HL-60 (cell line): ENCODE data around the gene OR1D5.

ENCODE experiments used
- DNase-seq, 2 experiments: peaks; one replicate each; pipeline ENCODE4 v3.0.0-alpha.2; 2010 to 2020; ENCODE audit warnings: low read depth in 1 of 2, low spot score in 1 of 2
- H3K27ac ChIP-seq: fragments of 250-450 bp; sonication (Bioruptor Pico); replicated peaks from 2 replicates; pipeline ENCODE4 v1.5.1; 2020; ENCODE audit warnings: mild to moderate bottlenecking, moderate library complexity
- H3K27me3 ChIP-seq: fragments of 250-450 bp; sonication (Bioruptor Pico); 2 replicates; pipeline ENCODE4 v1.5.1; 2021; ENCODE audit warnings: mild to moderate bottlenecking, moderate library complexity; ENCODE audit not compliant: insufficient read depth, poor library complexity, severe bottlenecking
- H3K4me3 ChIP-seq: replicated peaks from 2 replicates; pipeline ENCODE4 v1.5.1; 2011; ENCODE audit warnings: mild to moderate bottlenecking, control low read depth, low read length; ENCODE audit not compliant: insufficient read depth
- CTCF ChIP-seq: IDR thresholded peaks from one replicate; pipeline ENCODE4 v1.5.1; 2011; ENCODE audit warnings: low read length, control low read depth, inconsistent platforms; ENCODE audit not compliant: insufficient read depth
- GABPA ChIP-seq: IDR thresholded peaks from 2 replicates; pipeline ENCODE4 v1.6.1; 2012; ENCODE audit warnings: low read depth
- POLR2AphosphoS5 ChIP-seq: IDR thresholded peaks from 2 replicates; pipeline ENCODE4 v1.6.1; 2012; ENCODE audit warnings: low read depth
- REST ChIP-seq: IDR thresholded peaks from 2 replicates; pipeline ENCODE4 v1.6.1; 2012; ENCODE audit warnings: low read depth; ENCODE audit not compliant: insufficient replicate concordance
- SPI1 ChIP-seq: IDR thresholded peaks from 2 replicates; pipeline ENCODE4 v1.6.1; 2012; ENCODE audit warnings: low read depth, mild to moderate bottlenecking, borderline replicate concordance

The OR1D5 gene

DNA sequence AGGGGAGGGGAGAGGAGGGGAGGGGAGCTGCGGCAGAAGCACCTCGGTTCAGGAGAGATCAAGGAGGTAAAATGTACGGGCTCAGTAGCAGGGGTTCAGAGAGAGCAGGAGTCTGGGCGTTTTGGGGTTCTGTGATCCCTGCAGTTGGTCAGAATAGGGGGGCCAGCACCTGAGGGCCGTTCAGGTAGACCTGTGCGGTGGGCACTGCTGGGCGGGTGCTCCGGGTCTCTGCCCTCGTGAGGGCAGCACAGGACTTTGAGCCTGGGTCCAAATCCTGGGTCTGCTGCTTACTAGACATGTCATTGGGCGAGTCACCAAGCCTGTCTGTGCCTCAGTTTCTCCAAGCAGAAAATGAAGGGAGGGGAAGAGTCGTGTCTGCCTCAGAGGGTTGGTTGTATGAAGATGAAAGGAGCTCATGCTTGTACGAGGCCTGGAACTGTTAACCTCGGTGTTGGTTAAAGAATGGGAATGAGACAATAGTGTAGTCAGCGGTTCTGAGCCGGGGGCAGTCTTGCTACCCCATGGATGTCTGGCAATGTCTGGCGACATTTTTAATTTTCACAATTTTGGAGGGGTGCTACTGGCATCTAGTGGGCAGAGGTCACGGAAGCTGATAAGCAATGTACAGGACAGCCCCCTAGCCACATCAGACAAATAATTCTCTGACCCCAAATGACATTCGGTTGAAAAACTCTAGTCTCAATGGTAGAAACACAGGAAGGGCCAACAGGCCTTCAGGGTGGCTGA, 35.4 kb downstream of the OR1D5 start:
- H3K27ac ChIP-seq = no peak overlapping the region
- no peak for TF ChIP-seq REST
- TF ChIP-seq GABPA = no peak
- no peak for TF ChIP-seq CTCF
- TF ChIP-seq SPI1 = no peak
- no peak for TF ChIP-seq POLR2AphosphoS5
- DNase-seq = no peak
- H3K4me3 ChIP-seq = no peak overlapping the region
- no peaks in the 10 kb centered on the region for H3K27me3 ChIP-seq

DNA sequence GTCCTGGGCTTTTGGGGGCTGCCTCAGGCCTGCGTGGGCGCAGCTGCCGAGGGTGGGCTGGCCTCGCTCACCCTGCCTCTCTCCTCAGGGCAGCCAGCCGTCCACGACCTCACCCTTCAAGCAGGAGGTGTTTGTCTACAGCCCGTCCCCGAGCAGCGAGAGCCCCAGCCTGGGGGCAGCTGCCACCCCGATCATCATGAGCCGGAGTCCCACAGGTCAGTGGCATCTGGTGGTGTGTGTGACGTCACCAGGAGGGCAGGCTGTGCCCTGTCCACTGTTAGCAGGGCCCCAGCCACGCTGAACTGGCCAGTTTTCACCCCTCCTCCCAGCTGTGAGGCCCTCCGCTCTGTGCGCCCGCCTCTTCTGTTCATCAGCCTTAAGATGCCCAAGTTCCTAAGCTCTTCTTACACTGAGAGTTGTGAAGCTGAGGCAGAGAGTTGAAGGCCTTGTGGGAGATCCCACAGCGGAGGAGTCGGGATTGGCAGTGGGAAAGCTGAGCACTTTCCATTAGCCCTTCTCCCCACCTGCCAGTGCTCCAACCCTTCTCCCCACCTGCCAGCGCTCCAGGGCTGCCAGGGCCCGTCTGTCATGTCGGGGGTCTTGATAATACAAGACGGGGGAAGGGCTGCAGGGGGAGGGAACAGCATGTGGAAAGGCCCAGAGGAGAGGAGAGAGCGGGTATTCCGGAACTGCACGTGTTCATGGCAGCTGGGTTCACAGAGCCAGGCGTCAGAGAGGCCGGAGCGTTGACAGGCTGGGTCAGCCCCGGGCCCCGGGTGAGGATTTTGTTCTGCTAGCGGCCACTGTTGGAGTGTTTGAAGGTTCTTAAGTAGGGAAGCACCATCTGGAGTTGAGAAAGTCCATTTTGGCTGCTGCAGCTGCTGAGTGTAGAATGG, 36.3 kb downstream of the OR1D5 start:
- DNase-seq = no peak

More for the DNA sequence above, 36.3 kb downstream of the OR1D5 start:
- Histone ChIP-seq H3K27me3 (no peaks in the 10 kb centered on the region), H3K27ac (no peak overlapping the region), H3K4me3 (no peak overlapping the region)
- TF ChIP-seq GABPA (no peak), CTCF (no peak), POLR2AphosphoS5 (no peak), SPI1 (no peak), REST (no peak)
